GM21526 (cell line): ENCODE measurements around the gene PSPH.
"Not testable (repeated sequence)": the region's sequence is repeated elsewhere in the genome, so short reads cannot be mapped to it uniquely, and the experiment has no call there.

Experiments used
- ATAC-seq: cut with Tn5 transposase; IDR thresholded peaks from one replicate; pipeline ENCODE4 v1.9.1; 2021; ENCODE audit warnings: moderate library complexity; ENCODE audit not compliant: unreplicated experiment, low FRiP score

PSPH gene

DNA sequence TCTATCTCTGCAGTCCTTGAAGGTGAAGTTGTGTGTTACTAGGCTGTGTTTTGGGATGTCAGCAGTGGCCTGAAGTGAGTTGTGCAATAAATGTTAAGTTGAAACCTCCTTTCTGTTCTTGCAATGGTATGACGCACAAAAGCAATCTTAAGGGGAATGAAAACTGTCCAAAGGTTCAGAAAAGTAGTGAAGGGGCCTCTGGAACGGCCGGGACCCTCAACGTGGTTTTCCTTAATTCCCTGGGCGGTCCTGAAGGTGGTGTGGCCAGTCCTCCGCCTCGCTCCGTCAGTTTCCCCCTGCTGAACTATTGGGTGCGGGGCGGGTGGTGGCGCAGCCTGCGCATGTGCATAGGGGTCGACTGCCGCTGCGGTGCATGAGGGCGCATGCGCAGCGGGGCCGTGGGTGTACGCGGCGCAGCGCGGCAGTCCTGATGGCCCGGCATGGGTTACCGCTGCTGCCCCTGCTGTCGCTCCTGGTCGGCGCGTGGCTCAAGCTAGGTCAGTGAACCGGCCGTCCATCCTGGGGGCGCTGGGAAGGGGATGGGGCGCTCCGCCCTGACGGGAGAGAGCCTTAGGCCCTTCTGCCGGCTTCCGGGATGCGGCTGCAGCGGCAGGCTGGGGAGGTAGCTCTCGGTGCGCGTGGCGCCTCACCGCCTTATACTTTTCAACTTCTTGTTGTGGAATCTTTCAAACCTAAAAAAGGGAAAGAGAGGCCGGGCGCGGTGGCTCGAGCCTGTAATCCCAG is 12.8 kb upstream of the PSPH start, which contains the start of gene SUMF2:
SUMF2 (plus strand) TSS at position 405 of the 744 bp plus-strand sequence; CDS start at position 431, 26 bp downstream.
- ATAC-seq = peak; percentile 78

DNA sequence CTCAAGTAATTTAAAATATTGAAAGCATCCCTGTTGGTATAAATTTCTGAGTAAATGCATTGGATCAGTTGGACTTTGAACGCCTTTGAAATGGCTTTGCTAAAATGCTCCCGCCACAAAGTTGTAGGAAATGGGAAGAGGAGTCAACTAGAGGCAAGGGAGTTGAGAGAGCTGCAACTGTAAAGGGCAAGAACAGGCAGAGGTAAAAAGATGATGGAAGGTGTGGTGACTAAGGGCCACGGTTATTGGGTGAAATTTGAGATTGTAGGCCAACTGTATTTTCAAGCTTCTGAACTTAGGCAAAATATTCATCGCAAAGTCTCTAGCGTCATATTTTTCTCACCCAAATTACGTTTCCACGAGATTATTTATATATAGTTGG is 12.2 kb upstream of the PSPH start:
- ATAC-seq = no peak

DNA sequence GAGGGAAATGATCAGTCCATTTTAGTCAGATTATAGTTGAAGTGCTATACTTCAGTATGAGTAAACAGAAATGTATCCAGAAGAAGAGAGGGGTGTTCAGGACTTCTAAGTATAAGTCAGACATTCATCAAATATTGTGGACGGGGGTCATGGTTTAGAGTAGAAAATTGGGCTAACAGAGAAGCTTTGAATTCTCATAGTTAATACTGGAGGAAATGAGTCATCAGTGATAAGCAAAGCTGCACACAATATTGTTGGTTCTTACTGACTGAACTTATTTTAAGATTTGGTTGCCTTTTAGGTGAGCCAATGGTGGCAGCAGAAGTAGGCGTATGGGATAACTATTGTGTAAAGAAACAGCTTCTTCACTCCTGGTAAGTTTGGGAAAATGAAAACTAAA is 11.1 kb upstream of the PSPH start:
- ATAC-seq = no peak

DNA sequence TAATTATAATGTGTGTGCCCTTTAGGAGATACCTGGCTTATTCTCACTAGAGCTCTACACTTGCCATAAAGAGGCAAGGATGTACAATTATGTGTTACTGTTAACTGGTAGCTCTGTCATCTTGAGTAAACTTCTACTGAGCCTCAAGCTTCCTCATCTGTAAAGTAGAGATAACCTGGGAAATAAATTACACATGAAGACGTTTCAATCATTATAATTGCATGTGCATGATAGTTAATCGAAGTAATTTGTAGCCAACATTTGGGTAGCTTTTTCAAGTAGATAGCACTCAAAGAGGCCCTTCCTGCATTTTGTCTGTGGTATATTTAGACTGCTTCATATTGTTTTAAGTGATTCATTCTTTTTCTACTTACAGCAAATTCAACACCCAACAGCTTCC is 2.7 kb upstream of the PSPH start:
- no peak for ATAC-seq

DNA sequence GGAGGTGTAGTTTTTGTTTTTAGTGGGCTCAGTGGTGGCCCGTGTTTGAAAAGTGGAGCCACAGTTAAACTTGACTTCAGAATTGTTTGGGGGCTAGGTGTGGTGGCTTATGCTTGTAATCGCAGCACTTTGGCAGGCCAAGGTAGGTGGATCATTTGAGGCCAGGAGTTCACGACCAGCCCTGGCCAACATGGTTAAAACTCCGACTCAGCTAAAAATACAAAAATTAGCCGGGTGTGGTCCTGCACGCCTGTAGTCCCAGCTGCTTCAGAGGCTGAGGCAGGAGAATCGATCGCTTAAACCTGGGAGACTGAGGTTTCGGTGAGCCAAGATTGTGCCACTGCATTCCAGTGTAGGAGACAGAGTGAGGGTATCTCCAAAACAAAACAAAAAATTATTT is 2.1 kb upstream of the PSPH start:
- no peak for ATAC-seq

DNA sequence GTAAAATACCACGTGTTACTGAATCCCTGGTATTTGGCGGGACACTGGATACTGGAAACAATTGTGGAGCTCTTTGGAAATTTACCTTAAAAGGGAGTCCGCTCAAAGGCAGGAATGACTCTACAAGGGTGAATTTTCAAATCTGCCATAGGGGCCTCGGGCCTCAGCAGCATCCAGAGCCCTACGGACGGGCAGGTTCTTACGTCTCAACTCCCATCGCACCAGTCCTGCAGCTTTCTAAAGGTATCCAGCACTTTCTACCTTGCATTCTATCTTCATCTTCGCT is 248 bp downstream of the PSPH start:
- ATAC-seq = no peak

DNA sequence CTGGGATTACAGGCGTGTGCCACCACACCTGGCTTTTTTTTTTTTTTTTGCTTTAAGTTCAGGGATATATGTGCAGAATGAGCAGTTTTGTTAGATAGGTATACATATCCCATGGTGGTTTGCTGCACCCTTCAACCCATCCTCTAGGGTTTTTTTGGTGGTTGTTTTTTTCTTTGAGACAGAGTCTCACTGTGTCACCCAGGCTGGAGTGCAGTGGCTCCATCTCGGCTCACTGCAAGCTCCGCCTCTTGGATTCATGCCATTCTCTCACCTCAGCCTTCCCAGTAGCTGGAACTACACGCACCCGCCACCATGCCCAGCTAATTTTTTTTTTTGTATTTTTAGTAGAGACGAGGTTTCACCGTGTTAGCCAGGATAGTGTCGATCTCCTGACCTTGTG is 2.5 kb downstream of the PSPH start:
- ATAC-seq = not testable (repeated sequence)

DNA sequence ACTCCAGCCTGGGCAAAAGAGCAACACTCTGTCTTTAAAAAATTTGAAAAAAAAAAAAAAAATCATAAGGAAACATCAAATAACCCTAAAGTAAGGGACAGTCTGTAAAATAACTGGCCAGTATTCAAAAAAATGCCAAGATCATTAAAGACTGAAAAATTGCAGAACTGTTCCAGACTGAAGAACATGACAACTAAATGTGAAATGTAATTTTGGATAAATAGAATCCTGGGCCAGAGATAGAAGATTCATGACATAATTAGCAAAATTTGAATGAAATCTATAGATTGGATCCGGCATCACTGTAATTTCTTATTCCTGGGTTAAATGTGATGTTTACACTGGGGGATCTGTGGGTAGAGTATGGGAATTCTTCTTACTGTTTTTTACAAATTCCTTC is 3.0 kb downstream of the PSPH start:
- no peak for ATAC-seq

DNA sequence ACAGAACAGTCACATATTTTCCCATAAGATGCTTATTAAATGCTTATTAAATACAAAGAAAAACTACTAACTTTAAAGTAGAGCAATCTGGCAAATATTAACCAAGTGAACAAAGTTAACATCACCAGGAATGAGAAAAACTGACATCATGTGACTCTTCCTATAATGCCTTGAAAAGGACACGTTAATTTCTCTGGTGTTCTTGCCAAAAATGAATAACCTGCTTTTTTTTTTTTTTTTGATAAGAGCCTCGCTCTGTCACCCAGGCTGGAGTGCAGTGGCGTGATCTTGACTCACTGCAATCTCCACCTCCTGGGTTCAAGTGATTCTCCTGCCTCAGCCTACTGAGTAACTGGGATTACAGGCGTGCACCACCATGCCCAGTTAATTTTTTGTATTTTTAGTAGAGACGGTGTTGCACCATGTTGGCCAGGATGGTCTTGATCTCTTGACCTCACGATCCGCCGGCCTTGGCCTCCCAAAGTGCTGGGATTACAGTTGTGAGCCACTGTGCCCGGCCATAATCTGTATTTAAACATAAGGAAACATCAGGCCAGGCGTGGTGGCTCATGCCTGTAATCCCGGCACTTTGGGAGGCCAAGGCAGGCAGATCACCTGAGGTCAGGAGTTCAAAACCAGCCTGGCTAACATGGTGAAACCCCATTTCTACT is 3.7 kb downstream of the PSPH start:
- not testable (repeated sequence) for ATAC-seq

DNA sequence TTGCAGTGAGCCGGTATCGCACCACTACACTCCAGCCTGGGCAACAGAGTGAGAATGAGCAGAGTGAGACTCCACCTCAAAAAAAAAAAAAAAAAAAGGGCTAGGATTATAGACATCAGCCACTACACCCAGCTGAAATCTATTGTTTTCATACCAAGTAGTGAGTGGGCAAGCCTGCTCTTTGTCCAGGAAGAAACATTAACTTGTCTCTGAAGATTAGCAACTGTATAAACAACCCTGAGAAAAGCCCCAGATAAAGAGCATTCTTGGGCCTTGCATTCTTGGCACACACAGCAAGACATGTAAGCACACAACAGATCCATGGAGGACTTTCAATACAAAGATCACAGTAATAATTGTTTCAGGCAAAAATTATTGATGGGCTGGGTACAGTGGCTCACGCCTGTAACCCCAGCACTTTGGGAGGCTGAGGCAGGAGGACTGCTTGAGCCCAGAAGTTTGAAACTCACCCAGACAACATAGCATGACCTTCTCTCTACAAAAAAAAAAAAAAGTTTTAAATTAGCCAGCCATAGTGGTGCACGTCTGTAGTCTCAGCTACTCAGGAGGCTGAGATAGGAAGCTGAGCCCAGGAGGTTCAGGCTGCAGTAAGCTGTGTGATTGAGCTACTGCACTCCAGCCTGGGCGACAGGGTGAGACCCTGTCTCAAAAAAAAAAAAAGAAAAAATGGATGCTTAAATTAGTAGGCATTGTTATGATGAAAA is 4.4 kb downstream of the PSPH start:
- no peak for ATAC-seq

DNA sequence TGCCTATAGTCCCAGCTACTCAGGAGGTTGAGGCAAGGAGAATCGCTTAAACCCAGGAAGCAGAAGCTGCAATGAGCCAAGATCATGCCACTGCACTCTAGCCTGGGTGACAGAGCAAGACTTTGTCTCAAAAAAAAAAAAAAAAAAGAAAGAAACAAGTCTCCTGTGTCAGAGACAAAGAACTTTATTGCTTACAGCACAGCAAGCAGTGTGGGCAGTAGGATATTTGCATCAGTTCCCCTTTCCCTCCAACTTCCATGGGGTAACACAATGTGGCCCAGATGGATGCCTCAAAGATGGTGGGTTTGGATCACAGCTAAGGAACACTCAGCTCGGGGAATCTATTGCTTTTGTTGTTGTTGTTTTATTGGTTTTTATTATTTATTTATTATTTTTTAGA is 5.5 kb downstream of the PSPH start:
- ATAC-seq = not testable (repeated sequence)

DNA sequence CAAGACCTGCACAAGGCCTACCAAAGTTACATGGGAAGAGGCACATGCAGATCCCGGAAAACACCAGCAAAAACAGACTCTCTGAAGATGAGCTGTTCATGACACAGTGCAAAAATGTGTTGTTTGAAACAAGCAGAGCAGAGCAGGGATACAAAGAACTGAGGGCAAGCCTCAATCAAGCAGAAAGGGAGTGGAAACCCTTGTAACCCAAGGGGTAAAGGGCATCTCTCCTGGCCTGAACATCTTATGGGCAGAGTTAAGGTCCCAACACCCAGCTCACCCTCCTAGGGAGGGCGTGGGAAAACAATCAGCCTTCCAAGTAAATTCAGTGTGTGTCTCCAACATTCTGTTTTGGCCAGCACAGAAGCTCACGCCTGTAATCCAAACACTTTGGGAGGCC is 10.5 kb downstream of the PSPH start:
- ATAC-seq = no peak

DNA sequence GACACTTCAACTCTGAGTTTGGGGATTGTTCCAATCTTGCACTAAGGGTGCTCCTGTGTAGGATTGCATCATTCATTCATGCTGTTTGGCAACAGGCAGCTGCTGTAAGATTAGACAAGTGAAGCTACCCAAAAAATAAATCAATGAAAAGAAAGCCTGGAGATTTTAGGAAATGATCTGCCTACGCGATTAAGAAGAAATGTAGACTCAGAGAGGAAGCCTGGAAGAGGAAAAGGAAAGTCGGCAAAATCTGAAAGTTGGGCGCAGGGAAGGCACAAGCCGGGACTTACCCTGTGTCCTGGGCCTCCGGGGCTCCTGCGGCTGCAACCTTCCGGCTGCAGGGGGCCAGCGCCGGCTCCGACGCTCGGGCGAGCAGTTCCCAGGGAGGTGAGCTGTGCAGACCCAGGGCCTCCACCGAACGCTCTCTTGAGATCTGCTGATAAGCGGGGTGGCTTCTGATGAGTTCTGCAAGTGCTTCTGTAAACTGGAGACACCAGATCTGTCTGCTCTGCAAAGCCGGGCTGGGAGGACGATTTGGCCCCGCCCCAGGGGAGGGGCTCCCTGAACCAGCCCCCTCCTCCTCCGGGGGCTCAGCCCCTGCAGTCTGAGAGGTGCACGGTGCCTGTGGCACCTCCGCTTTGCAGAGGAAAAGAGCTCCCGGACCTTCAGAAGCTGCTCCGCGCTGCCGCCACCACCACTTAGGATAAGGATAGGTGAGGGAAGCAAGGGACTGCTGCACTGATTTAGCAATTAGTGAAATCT is 17.4 kb downstream of the PSPH start:
- peak; percentile 97 for ATAC-seq

DNA sequence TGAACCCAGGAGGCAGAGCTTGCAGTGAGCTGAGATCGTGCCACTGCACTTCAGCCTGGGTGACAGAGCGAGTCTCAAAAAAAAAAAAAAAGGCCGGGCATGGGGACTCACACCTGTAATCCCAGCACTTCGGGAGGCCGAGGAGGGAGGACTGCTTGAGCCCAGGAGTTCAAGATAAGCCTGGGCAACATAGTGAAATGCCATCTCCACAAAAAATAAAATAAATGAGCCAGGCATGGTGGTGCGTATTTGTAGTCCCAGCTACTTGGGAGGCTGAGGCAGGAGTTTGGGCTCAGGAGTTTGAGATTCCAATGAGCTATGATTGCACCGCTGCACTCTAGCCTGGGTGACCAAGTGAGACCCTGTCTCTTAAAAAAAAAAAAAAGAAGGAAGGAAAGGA is 18.7 kb downstream of the PSPH start:
- ATAC-seq = not testable (repeated sequence)

DNA sequence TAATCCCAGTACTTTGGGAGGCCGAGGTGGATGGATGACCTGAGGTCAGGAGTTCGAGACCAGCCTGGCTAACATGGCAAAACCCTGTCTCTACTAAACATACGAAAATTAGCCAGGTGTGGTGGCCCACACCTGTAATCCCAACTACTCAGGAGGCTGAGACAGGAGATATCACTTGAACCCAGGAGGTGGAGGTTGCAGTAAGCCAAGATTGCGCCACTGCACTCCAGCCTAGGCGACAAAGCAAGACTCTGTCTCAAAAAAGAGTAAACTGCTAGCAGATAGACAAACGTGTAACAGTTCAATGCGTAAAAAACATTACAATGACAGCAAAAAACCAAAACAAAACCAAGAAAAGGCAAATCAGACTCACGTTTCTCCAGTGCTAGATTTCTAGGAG is 19.7 kb downstream of the PSPH start:
- not testable (repeated sequence) for ATAC-seq

DNA sequence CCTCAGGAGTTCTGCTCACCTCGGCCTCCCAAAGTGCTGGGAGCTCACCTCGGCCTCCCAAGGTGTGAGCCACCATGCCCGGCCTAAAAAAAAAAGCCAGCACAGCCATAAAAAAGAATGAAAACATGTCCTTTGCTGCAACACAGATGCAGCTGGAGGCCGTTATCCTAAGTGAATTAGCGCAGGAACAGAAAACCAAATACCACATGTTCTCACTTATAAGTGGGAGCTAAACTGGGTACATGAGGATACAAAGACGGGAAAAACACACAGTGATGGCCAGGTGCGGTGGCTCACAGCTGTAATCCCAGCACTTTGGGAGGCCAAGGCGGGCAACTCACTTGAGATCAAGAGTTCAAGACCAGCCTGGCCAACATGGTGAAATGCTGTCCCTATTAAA is 20.9 kb downstream of the PSPH start:
- no peak for ATAC-seq

DNA sequence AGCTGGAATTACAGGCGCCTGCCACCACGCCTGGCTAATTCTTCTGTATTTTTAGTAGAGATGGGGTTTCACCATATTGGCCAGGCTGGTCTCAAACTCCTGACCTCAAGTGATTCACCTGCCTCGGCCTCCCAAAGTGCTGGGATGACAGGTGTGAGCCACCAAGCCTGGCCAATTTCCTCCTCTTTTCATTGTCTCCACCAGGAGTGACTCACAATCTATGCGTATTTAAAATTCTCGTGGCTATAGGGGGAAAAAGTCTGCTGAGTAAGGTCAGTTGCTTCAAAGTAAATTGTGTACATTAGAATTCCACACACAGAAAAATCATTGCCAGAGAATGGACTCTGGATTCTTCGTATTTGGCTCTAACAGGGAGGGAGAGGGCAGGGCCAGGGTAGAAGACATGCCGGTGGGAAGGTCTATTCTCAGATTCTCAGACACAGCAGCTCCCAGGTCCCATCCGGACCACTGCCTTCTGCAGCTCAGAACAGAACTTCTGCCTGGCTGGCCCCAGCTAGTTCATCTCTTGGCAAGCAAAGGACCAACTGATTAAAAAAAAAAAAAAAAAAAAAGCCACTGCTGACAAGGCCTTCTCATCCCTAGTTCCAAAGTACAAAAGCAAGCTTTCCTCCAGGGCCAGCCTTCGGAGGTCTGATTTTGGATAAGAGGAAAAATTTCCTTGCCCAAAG is 22.2 kb downstream of the PSPH start:
- no peak for ATAC-seq

DNA sequence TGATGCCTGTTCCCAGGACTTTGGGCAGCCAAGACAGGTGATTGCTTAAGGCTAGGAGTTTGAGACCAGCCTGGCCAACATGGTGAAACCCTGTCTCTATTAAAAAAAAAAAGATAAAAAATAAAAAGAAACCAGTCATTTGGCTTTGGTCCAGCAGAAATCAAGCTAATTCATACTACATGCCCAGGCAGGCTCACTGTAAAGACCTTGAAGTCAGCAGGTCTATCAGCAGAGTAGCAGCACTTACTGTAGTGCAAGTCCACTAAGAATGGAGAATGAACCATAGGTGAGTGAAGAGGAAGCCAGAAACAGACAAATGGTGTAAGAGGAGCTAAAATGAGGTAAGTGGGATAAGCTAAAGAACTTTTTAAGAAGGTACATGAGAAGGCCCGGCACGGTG is 24.7 kb downstream of the PSPH start:
- ATAC-seq = no peak

DNA sequence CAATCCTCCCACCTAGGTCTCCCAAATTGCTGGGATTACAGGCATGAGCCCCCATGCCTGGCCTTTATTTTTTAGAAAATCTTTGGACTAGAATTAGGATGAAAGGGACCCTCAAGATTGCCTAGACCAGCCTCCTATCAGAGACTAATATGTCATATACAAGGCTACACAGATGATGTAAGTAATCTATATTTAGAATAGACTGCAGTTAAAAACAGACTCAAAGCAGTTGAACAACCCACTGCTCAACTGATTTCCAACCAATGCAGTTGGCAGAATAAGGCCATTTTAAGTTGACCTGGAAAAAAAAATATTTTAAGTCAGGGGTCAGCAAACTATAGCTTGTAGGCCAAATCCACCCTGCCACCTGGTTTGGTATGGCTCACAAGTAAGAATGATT is 27.7 kb downstream of the PSPH start:
- no peak for ATAC-seq

DNA sequence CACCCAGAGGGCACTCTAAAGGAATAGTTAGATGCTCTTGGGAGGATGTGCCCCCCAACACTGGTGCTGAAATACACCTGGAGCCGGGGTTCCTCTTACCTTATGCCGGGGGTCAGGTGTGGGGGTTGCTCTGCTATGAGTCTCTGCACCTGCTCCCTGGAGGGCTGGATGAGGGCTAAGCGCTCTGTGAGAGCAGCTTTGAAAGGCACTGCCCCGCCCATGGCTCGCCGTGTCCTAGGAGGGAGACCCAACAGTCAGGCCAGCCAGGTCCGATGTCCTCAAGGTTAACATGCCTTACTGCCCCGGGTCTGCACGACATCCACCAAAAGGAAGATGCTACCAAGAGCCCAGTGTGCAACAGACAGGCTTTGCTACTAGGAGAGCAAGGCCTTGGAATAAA is 31.7 kb downstream of the PSPH start:
- ATAC-seq = no peak

DNA sequence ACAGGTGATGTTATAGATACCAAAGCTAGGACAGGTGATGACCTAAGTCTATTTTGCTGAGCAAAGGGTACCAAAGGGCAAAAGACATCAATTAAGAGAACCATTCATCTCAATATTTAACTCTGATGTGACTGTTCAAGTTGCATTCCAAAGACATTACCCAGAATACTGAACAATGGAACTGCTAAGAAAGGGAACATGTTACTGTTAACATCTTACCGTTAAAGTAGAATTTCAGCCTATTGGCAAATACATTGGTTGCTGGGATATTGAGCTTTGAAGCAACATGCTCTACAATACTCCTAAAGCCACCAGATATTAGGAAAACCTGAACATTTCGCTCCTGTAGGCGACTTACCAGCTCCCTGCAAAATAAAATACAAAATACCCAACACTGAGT is 34.2 kb downstream of the PSPH start:
- not testable (repeated sequence) for ATAC-seq
